IPS-NIHi7 (cell line): Measurements from ENCODE around the gene RASGEF1C.

Experiments used
- DNase-seq: peaks from one replicate; pipeline ENCODE4 v3.0.0; 2012; ENCODE audit warnings: mixed read lengths; ENCODE audit errors: extremely low spot score

RASGEF1C gene

GRCh38 chr5:180209137-180209581 is at the start of gene RASGEF1C:
Gene RASGEF1C, minus strand, starts transcription at chr5:180209211. Its CDS starts 71,159 bp downstream, at chr5:180138052.
- DNase-seq, result peak; percentile 93

GRCh38 chr5:180253036-180253824 is 44.2 kb upstream of the RASGEF1C start:
- DNase-seq, result no peak

- DNase-seq, result no peak
Observed at GRCh38 chr5:180251887-180252286, 42.9 kb upstream of the RASGEF1C start.

- DNase-seq, result no peak
Observed at GRCh38 chr5:180251141-180251540, 42.1 kb upstream of the RASGEF1C start.

- no peak for DNase-seq
Observed at GRCh38 chr5:180250329-180250728, 41.3 kb upstream of the RASGEF1C start.

GRCh38 chr5:180241600-180241999 is 32.6 kb upstream of the RASGEF1C start:
- DNase-seq, result no peak

- no peak for DNase-seq
Observed at GRCh38 chr5:180238631-180239030, 29.6 kb upstream of the RASGEF1C start.

- no peak for DNase-seq
Observed at GRCh38 chr5:180235846-180236245, 26.8 kb upstream of the RASGEF1C start.

GRCh38 chr5:180235077-180235476 is 26.1 kb upstream of the RASGEF1C start:
- no peak for DNase-seq

- DNase-seq, result no peak
Observed at GRCh38 chr5:180234271-180234670, 25.3 kb upstream of the RASGEF1C start.

GRCh38 chr5:180233729-180234128 is 24.7 kb upstream of the RASGEF1C start:
- DNase-seq, result no peak

GRCh38 chr5:180230017-180230416 is 21.0 kb upstream of the RASGEF1C start:
- no peak for DNase-seq

- DNase-seq, result no peak
Observed at GRCh38 chr5:180222056-180222455, 13.0 kb upstream of the RASGEF1C start.

- DNase-seq, result no peak
Observed at GRCh38 chr5:180217797-180218196, 8.8 kb upstream of the RASGEF1C start.

GRCh38 chr5:180216646-180217171 is 7.7 kb upstream of the RASGEF1C start:
- no peak for DNase-seq

- no peak for DNase-seq
Observed at GRCh38 chr5:180215783-180216630, 7.0 kb upstream of the RASGEF1C start.

GRCh38 chr5:180214870-180215770 is 6.1 kb upstream of the RASGEF1C start:
- DNase-seq, result no peak

GRCh38 chr5:180213657-180214207 is 4.7 kb upstream of the RASGEF1C start:
- DNase-seq, result no peak

- no peak for DNase-seq
Observed at GRCh38 chr5:180213256-180213600, 4.2 kb upstream of the RASGEF1C start.

GRCh38 chr5:180212363-180213255 is 3.6 kb upstream of the RASGEF1C start:
- DNase-seq, result no peak
